ENCODE results near the gene RFT1.

DNA sequence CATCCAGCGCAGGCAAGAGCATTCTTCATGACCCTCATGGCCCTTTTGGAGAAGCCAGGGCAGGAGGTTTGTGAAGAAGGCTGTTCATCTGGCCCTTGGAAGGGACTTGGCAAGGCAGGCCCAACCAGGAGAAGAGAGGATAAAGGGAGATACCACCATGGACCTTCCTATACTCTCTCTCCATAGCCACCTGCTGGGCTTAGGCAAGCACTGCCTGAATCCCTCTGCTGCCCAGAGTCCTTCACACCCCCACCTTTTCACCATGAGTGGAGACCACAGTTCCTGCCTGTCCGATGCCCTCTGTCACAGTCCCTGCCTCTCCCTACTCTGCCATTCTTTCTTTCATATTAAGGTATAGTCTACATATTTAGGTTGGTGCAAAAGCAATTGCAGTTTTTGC is 73.8 kb downstream of the RFT1 start:
- TF ChIP-seq, protein P1, sequence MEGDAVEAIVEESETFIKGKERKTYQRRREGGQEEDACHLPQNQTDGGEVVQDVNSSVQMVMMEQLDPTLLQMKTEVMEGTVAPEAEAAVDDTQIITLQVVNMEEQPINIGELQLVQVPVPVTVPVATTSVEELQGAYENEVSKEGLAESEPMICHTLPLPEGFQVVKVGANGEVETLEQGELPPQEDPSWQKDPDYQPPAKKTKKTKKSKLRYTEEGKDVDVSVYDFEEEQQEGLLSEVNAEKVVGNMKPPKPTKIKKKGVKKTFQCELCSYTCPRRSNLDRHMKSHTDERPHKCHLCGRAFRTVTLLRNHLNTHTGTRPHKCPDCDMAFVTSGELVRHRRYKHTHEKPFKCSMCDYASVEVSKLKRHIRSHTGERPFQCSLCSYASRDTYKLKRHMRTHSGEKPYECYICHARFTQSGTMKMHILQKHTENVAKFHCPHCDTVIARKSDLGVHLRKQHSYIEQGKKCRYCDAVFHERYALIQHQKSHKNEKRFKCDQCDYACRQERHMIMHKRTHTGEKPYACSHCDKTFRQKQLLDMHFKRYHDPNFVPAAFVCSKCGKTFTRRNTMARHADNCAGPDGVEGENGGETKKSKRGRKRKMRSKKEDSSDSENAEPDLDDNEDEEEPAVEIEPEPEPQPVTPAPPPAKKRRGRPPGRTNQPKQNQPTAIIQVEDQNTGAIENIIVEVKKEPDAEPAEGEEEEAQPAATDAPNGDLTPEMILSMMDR (IDR thresholded peaks at IDR 0.05) = peak; percentile 20 to 29 (median 26)
- TF ChIP-seq POLR2A (IDR thresholded peaks at IDR 0.05) = no peak
